MM.1S (cell line): ENCODE data around the gene SERPINA9.
"Not testable (repeated sequence)": the region's sequence is repeated elsewhere in the genome, so short reads cannot be mapped to it uniquely, and the experiment has no call there.

ENCODE experiments used
- DNase-seq: peaks from one replicate; pipeline ENCODE4 v3.0.0-alpha.2; 2015
- H2AFZ ChIP-seq: fragments of 300-600 bp; sonication (generic); 2 replicates; pipeline ENCODE4 v1.6.0; 2016; ENCODE audit warnings: antibody characterized with exemption, low read length
- H3F3A ChIP-seq: fragments of 300-600 bp; sonication (generic); 2 replicates; pipeline ENCODE4 v1.6.1; 2016; ENCODE audit warnings: mild to moderate bottlenecking, antibody characterized with exemption, low read length, moderate library complexity, mixed read lengths; ENCODE audit not compliant: insufficient read depth
- H3K27ac ChIP-seq: fragments of 300-600 bp; sonication (generic); 2 replicates; pipeline ENCODE4 v1.5.1; 2016; ENCODE audit warnings: mild to moderate bottlenecking, low read length
- H3K27me3 ChIP-seq: fragments of 300-600 bp; sonication (generic); replicated peaks from 2 replicates; pipeline ENCODE4 v1.6.0; 2016; ENCODE audit warnings: low read length; ENCODE audit not compliant: insufficient read depth
- H3K36me3 ChIP-seq: fragments of 300-600 bp; sonication (generic); replicated peaks from 2 replicates; pipeline ENCODE4 v1.6.1; 2016; ENCODE audit warnings: mild to moderate bottlenecking, low read length, mixed read lengths; ENCODE audit not compliant: insufficient read depth
- H3K4me1 ChIP-seq: fragments of 300-600 bp; sonication (generic); 2 replicates; pipeline ENCODE4 v1.6.1; 2016; ENCODE audit warnings: low read length, mixed read lengths
- H3K4me2 ChIP-seq: fragments of 300-600 bp; sonication (generic); 2 replicates; pipeline ENCODE4 v1.6.0; 2016; ENCODE audit warnings: low read depth, low read length
- H3K4me3 ChIP-seq: fragments of 300-600 bp; sonication (generic); 2 replicates; pipeline ENCODE4 v1.5.1; 2016; ENCODE audit warnings: low read length, mixed read lengths
- H3K79me2 ChIP-seq: fragments of 300-600 bp; sonication (generic); 2 replicates; pipeline ENCODE4 v1.6.1; 2016; ENCODE audit warnings: mixed run types, low read length, mixed read lengths
- H3K9ac ChIP-seq: fragments of 300-600 bp; sonication (generic); 2 replicates; pipeline ENCODE4 v1.6.1; 2016; ENCODE audit warnings: low read length, mixed read lengths
- H3K9me2 ChIP-seq: fragments of 300-600 bp; sonication (generic); replicated peaks from 2 replicates; pipeline ENCODE4 v1.6.1; 2016; ENCODE audit warnings: mild to moderate bottlenecking, low read length, mixed read lengths; ENCODE audit not compliant: insufficient read depth
- H3K9me3 ChIP-seq: fragments of 300-600 bp; sonication (generic); replicated peaks from 2 replicates; pipeline ENCODE4 v1.6.1; 2016; ENCODE audit warnings: mild to moderate bottlenecking, low read length, mixed read lengths; ENCODE audit not compliant: insufficient read depth
- H4K20me1 ChIP-seq: fragments of 300-600 bp; sonication (generic); 2 replicates; pipeline ENCODE4 v1.6.1; 2016; ENCODE audit warnings: mild to moderate bottlenecking, low read length, moderate library complexity, mixed read lengths; ENCODE audit not compliant: insufficient read depth
- EZH2 ChIP-seq: fragments of 300-600 bp; sonication (generic); optimal IDR thresholded peaks from 2 replicates; pipeline ENCODE3; 2017; ENCODE audit warnings: low read depth, mild to moderate bottlenecking, antibody characterized with exemption, low read length, mixed read lengths
- EZH2phosphoT487 ChIP-seq: fragments of 300-600 bp; sonication (generic); IDR thresholded peaks from 2 replicates; pipeline ENCODE4 v1.6.1; 2018; ENCODE audit warnings: antibody characterized with exemption, low read length
- TF ChIP-seq, protein P1 (sequence below): fragments of 300-600 bp; sonication (generic); IDR thresholded peaks from 2 replicates; pipeline ENCODE4 v1.5.1; 2016; ENCODE audit warnings: antibody characterized with exemption, low read length, mixed read lengths

Gene SERPINA9

DNA sequence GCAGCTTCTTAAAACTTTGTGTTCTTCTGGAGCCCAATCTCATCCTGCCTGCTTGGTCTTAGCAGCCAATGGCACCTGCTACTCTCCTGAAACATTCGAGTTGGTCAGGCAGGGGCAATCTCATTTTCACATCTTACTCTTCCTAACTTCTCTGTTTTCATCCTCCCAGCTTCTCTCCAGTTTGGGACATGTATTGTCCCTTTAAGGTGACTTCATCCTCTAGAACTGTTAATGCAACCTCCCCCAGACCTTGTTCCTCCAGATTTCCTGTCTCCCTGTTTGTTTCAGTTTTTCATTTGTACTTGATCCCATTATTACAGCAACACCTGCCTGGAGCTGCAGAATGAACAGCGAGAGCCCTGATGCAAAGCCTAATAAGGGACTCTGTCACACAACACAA is 54.7 kb downstream of the SERPINA9 start:
- Histone ChIP-seq H3K9ac (no peak overlapping the region), H3K9me2 (no peaks in the 10 kb centered on the region), H3K4me1 (no peaks in the 10 kb centered on the region), H4K20me1 (no peaks in the 10 kb centered on the region), H3K79me2 (no peaks in the 10 kb centered on the region), H3K27me3 (no peaks in the 10 kb centered on the region), H3K36me3 (no peaks in the 10 kb centered on the region), H3F3A (no peaks in the 10 kb centered on the region), H3K27ac (no peak overlapping the region), H3K4me2 (no peak overlapping the region), H3K4me3 (no peak overlapping the region), H2AFZ (no peak overlapping the region), H3K9me3 (no peaks in the 10 kb centered on the region)
- DNase-seq: no peak
- TF ChIP-seq, protein P1, sequence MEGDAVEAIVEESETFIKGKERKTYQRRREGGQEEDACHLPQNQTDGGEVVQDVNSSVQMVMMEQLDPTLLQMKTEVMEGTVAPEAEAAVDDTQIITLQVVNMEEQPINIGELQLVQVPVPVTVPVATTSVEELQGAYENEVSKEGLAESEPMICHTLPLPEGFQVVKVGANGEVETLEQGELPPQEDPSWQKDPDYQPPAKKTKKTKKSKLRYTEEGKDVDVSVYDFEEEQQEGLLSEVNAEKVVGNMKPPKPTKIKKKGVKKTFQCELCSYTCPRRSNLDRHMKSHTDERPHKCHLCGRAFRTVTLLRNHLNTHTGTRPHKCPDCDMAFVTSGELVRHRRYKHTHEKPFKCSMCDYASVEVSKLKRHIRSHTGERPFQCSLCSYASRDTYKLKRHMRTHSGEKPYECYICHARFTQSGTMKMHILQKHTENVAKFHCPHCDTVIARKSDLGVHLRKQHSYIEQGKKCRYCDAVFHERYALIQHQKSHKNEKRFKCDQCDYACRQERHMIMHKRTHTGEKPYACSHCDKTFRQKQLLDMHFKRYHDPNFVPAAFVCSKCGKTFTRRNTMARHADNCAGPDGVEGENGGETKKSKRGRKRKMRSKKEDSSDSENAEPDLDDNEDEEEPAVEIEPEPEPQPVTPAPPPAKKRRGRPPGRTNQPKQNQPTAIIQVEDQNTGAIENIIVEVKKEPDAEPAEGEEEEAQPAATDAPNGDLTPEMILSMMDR: no peak
- TF ChIP-seq EZH2 (no peak), EZH2phosphoT487 (no peak)

DNA sequence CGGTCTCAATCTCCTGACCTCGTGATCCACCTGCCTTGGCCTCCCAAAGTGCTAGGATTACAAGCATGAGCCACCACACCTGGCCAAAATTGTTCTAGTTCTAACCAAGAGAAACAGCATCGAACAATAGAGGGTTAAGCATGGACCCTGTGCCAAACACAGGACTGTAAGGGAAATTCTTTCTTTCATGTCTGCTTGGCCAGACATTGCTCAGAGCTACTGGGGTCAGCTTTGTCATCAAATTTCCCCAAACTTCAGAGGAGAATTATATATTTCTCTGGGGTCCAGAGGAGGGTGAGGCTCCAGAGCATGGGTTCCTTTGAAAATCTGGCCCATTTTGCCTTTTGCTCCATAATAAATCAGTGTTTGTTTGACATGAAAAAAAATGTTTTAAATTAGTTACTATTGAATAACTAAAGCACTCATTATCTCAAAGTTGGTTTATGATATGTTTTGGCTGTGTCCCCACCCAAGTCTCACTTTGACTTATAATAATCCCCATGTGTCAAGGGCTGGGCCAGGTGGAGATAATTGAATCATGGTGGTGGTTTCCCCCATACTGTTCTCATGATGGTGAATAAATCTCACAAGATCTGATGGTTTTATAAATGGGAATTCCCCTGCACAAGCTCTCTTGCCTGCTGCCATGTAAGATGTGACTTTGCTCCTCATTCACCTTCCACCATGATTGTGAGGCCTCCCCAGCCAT is 58.3 kb downstream of the SERPINA9 start:
- not testable (repeated sequence) for H3K9me3 ChIP-seq, H3K9me2 ChIP-seq, DNase-seq, H2AFZ ChIP-seq, H3K4me2 ChIP-seq, H3K4me3 ChIP-seq, H3F3A ChIP-seq, H3K9ac ChIP-seq, H3K4me1 ChIP-seq, H3K36me3 ChIP-seq, H3K79me2 ChIP-seq, H4K20me1 ChIP-seq, H3K27ac ChIP-seq, H3K27me3 ChIP-seq
